Upper lobe of right lung (tissue), 1 donor: ENCODE measurements around the gene COL6A1. TPM values are rescaled to one million over a fixed set of nuclear protein-coding genes. Genes with fewer than 3 reads are reported as not detected.

Experiments
- ATAC-seq: fragments of 200-7000 bp; cut with Tn5 transposase; one replicate; pipeline ENCODE4 v1.9.1; 2020; ENCODE audit warnings: mild to moderate bottlenecking, moderate library complexity
- DNase-seq: peaks from one replicate; pipeline ENCODE4 v3.0.0-alpha.2; 2020
- H3K27ac ChIP-seq: fragments of 200-600 bp; one replicate; pipeline ENCODE4 v1.8.0; 2022
- H3K27me3 ChIP-seq: fragments of 200-600 bp; one replicate; pipeline ENCODE4 v1.8.0; 2022; ENCODE audit warnings: mild to moderate bottlenecking
- H3K36me3 ChIP-seq: fragments of 200-600 bp; one replicate; pipeline ENCODE4 v1.8.0; 2022
- H3K4me1 ChIP-seq: fragments of 200-600 bp; one replicate; pipeline ENCODE4 v1.8.0; 2022
- H3K4me3 ChIP-seq: fragments of 200-600 bp; one replicate; pipeline ENCODE4 v1.8.0; 2022; ENCODE audit warnings: mild to moderate bottlenecking
- H3K9me3 ChIP-seq: fragments of 200-600 bp; one replicate; pipeline ENCODE4 v1.8.0; 2022
- intact Hi-C: fragments of 100-400 bp; cut with DNase I; formaldehyde crosslinking; loops from one replicate; pipeline ENCODE4 v1.11.0; 2022
- total RNA-seq: library from RNA; stranded (reverse); fragmentation: NEBNext Ultra II Directional; extraction: Animal tissue kit (Norgen Biotek cat#: 25700); gene quantifications from one replicate; pipeline ENCODE4 v1.2.1, GENCODE V29; 2021
- TF ChIP-seq, protein P1 (sequence below): fragments of 200-600 bp; IDR thresholded peaks from one replicate; pipeline ENCODE4 v1.8.0; 2022; ENCODE audit warnings: antibody characterized with exemption
- donor health status: DM: no; HTN: yes; CAD: no; lungs with severe emphysema.

The COL6A1 gene
- total RNA-seq, 1 donor from 2014 or later: 175 TPM

DNA sequence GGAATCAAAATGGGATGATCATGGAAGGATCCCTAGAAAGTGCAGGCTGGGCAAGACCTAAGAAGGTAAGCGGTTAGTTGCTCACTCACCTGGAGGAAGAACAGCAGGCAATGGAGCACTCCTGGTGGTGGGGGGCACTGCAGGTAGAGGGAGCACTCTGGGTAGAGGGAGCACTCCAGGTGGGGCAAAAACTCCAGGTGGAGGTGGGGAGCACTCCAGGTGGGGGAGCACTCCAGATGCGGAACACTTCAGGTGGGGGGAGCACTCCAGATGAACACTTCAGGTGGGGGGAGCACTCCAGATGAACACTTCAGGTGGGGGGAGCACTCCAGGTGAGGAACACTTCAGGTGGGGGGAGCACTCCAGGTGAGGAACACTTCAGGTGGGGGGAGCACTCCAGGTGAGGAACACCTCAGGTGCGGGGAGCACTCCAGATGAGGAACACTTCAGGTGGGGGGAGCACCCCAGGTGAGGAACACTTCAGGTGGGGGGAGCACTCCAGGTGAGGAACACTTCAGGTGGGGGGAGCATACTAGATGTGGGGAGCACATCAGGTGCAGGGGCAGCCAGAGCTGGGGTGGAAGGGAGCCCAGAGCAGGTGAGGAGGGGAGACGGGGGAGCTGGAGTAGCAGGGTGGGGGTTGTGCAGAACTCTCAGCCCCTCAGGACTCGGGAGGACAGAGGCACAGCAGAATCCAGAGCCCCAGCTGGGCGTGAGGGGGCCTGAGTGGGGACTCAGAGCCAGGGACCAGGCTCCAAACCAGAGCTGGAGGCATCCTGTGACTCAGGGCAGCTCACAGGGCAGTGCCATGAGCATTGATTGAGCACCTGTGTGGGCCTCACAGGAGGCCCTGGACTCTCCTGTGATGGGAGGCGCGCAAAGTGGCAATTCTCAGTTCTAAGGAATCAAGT lies 37.7 kb upstream of the COL6A1 start:
- ATAC-seq: no peak
- no peaks in the 10 kb centered on the region for H3K36me3 ChIP-seq
- TF ChIP-seq, protein P1, sequence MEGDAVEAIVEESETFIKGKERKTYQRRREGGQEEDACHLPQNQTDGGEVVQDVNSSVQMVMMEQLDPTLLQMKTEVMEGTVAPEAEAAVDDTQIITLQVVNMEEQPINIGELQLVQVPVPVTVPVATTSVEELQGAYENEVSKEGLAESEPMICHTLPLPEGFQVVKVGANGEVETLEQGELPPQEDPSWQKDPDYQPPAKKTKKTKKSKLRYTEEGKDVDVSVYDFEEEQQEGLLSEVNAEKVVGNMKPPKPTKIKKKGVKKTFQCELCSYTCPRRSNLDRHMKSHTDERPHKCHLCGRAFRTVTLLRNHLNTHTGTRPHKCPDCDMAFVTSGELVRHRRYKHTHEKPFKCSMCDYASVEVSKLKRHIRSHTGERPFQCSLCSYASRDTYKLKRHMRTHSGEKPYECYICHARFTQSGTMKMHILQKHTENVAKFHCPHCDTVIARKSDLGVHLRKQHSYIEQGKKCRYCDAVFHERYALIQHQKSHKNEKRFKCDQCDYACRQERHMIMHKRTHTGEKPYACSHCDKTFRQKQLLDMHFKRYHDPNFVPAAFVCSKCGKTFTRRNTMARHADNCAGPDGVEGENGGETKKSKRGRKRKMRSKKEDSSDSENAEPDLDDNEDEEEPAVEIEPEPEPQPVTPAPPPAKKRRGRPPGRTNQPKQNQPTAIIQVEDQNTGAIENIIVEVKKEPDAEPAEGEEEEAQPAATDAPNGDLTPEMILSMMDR: no peak
- H3K27ac ChIP-seq: no peak overlapping the region
- peaks cover 4% of the 10 kb centered on the region for H3K27me3 ChIP-seq
- no peaks in the 10 kb centered on the region for H3K4me1 ChIP-seq
- no peak for DNase-seq
- intact Hi-C loops: no loop called here
- no peaks in the 10 kb centered on the region for H3K9me3 ChIP-seq
- no peak overlapping the region for H3K4me3 ChIP-seq

DNA sequence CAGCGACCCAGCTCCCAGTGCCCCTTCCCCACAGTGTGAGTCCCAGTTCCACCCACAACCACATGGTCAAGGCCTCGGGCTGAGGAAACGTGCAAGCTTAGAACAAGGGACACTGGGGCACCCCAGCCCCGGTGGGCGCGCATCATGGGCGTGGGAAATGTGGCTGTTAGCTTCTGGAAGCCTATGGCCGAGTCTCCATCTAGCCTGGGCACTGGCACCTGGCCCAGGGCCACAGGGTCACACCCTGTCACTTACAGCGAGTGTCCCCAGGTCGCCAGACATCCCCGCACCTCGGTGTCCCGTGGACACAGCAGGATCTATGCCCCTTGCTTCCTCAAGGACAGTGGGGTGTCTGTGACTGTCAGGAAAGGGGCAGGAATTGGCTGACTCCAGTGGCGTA lies 37.0 kb upstream of the COL6A1 start:
- TF ChIP-seq, protein P1: no peak
- intact Hi-C loops: no loop called here
- DNase-seq: no peak

DNA sequence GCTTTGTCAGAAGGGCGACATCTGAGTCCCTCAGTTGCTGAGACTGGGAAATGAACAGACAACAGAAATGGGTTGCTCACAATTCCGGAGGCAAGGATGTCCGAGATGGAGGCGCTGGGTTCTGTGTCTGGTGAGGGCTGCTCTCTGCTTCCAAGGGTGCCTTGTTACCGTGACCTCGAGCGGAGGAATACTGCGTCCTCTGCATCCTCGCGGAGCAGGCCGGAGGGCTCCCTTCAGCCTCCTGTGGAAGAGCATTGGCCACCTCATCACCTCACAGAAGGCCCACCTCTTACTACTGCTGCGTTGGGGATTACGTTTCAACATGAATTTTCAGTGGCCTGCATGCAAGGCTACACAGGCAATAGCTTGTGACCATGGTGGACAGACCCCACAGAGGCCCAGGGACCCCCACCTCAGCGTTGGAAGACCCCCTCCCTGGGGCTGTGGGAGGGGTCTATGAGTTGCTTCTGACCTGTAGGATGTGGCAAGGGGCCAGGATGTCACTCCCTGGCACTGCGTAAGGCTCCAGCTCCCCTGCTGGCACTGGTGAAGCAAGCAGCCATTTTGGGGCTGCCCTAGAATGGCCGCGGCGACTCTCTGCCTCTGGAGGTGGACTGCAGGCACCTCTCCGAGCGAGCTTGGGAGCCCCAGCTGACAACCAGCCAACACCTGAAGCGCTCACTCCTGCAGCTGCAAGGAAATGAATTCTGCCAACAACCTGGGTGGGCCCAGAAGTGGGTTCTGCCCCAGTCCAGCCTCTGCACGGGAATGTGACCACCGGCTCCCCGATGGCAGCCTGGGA lies 36.3 kb upstream of the COL6A1 start:
- DNase-seq (no peak), ATAC-seq (no peak)
- TF ChIP-seq, protein P1: no peak
- H3K27ac ChIP-seq: no peak overlapping the region
- no peak overlapping the region for H3K4me3 ChIP-seq
- intact Hi-C loops: no loop called here
- peaks cover 4% of the 10 kb centered on the region for H3K27me3 ChIP-seq
- H3K9me3 ChIP-seq: no peaks in the 10 kb centered on the region
- H3K36me3 ChIP-seq: no peaks in the 10 kb centered on the region
- peaks cover 4% of the 10 kb centered on the region for H3K4me1 ChIP-seq

More for the DNA sequence above, 37.0 kb upstream of the COL6A1 start:
- Histone ChIP-seq H3K9me3 (no peaks in the 10 kb centered on the region), H3K27me3 (peaks cover 4% of the 10 kb centered on the region), H3K4me3 (no peak overlapping the region), H3K27ac (no peak overlapping the region), H3K36me3 (no peaks in the 10 kb centered on the region), H3K4me1 (no peaks in the 10 kb centered on the region)
- ATAC-seq: no peak

DNA sequence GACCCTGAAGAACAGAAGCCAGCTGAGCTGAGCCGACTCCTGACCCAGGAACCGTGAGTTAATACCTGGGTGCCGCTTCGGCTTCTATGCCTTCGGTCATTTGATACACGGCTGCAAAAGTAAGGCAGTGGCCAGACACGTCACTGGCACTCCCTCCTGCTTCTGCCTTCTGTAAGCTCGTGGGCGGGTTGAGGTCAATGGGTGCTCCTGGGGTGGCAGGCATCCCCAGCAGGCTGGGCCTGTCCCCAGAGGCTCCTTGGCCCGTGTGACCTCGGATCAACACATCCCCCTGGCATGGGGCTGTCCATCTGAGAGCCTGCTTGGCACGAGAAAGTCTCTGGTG lies 35.7 kb upstream of the COL6A1 start:
- H3K9me3 ChIP-seq: no peaks in the 10 kb centered on the region
- H3K27me3 ChIP-seq: peaks cover 7% of the 10 kb centered on the region
- peaks cover 4% of the 10 kb centered on the region for H3K4me1 ChIP-seq
- TF ChIP-seq, protein P1: no peak
- intact Hi-C loops: no loop called here
- no peaks in the 10 kb centered on the region for H3K36me3 ChIP-seq
- H3K27ac ChIP-seq: no peak overlapping the region
- no peak overlapping the region for H3K4me3 ChIP-seq
- DNase-seq: no peak
- no peak for ATAC-seq

DNA sequence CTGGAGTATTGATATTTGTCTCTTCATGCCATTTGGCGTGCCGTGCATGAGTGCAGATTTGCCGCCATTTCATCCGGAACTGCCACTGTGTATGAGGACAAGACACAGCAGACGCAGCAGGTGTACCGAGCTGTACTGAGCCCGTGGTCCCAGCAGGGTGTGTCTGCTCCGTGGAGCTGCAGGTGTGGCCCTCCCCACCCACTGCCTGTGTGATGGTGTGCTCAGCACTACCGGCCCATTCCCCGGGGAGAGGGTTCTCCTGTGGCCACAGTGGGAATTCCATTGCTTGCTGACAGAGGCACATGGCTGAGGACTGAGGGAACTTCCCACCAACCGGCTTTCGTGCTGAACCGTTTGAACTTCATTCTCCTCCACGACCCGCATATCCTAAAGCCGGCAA lies 34.3 kb upstream of the COL6A1 start:
- TF ChIP-seq, protein P1: no peak
- H3K4me3 ChIP-seq: no peak overlapping the region
- intact Hi-C loops: no loop called here
- no peaks in the 10 kb centered on the region for H3K36me3 ChIP-seq
- ATAC-seq: no peak
- peaks cover 4% of the 10 kb centered on the region for H3K4me1 ChIP-seq
- no peak overlapping the region for H3K27ac ChIP-seq
- no peaks in the 10 kb centered on the region for H3K9me3 ChIP-seq
- no peak for DNase-seq
- peaks cover 8% of the 10 kb centered on the region for H3K27me3 ChIP-seq
